ENCODE results near the gene KRTAP5-9. TPM values are rescaled to one million over a fixed set of nuclear protein-coding genes. Genes with fewer than 3 reads are reported as not detected.
A peak's percentile ranks its signal among the peaks of the same experiment; 100 is the strongest.

The KRTAP5-9 gene
- total RNA-seq, 1 donor = not detected

- Histone ChIP-seq H3K79me2 (ENCODE audit: insufficient read depth, low read length) (no peaks in the 10 kb centered on the region), H3K27ac (ENCODE audit: low read depth, low read length) (no peak overlapping the region), H3K36me3 (ENCODE audit: insufficient read depth, low read length) (no peaks in the 10 kb centered on the region), H2AFZ (ENCODE audit: low read length) (no peak overlapping the region), H4K20me1 (ENCODE audit: insufficient read depth, low read length) (no peaks in the 10 kb centered on the region), H3K27me3 (ENCODE audit: insufficient read depth, low read length) (peaks cover 12% of the 10 kb centered on the region), H3K4me1 (ENCODE audit: insufficient read depth, low read length) (no peaks in the 10 kb centered on the region), H3K9me3 (ENCODE audit: low read depth, low read length) (no peaks in the 10 kb centered on the region), H3K4me3 (ENCODE audit: insufficient read depth, low read length) (no peak overlapping the region), H3K4me2 (ENCODE audit: insufficient read depth, low read length) (no peak overlapping the region)
- TF ChIP-seq CTCF (IDR thresholded peaks at IDR 0.05; ENCODE audit: extremely low read depth, low read depth, low read length) = no peak
- no peak for DNase-seq (ENCODE audit: insufficient read length, low spot score, missing footprints)
Measured at GRCh38 chr11:71548716-71549151, 514 bp downstream of the KRTAP5-9 start.

GRCh38 chr11:71551711-71552110 lies 3.5 kb downstream of the KRTAP5-9 start:
- no peaks in the 10 kb centered on the region for H3K36me3 ChIP-seq (ENCODE audit: insufficient read depth, low read length)
- peak; percentile 61 for DNase-seq (ENCODE audit: insufficient read length, low spot score, missing footprints)
- H3K79me2 ChIP-seq (ENCODE audit: insufficient read depth, low read length) = no peaks in the 10 kb centered on the region
- H3K4me3 ChIP-seq (ENCODE audit: insufficient read depth, low read length) = no peak overlapping the region
- H3K27ac ChIP-seq (ENCODE audit: low read depth, low read length) = no peak overlapping the region
- H2AFZ ChIP-seq (ENCODE audit: low read length) = no peak overlapping the region
- H3K4me2 ChIP-seq (ENCODE audit: insufficient read depth, low read length) = no peak overlapping the region
- TF ChIP-seq CTCF (IDR thresholded peaks at IDR 0.05; ENCODE audit: extremely low read depth, low read depth, low read length) = no peak
- no peaks in the 10 kb centered on the region for H3K9me3 ChIP-seq (ENCODE audit: low read depth, low read length)
- H3K4me1 ChIP-seq (ENCODE audit: insufficient read depth, low read length) = no peaks in the 10 kb centered on the region
- peaks cover 12% of the 10 kb centered on the region for H3K27me3 ChIP-seq (ENCODE audit: insufficient read depth, low read length)
- no peaks in the 10 kb centered on the region for H4K20me1 ChIP-seq (ENCODE audit: insufficient read depth, low read length)

GRCh38 chr11:71554996-71555395 lies 6.8 kb downstream of the KRTAP5-9 start:
- H2AFZ ChIP-seq (ENCODE audit: low read length) = no peak overlapping the region
- H3K4me2 ChIP-seq (ENCODE audit: insufficient read depth, low read length) = no peak overlapping the region
- DNase-seq (ENCODE audit: insufficient read length, low spot score, missing footprints) = no peak

GRCh38 chr11:71555508-71555907 lies 7.3 kb downstream of the KRTAP5-9 start:
- H3K36me3 ChIP-seq (ENCODE audit: insufficient read depth, low read length) = no peaks in the 10 kb centered on the region
- no peak for DNase-seq (ENCODE audit: insufficient read length, low spot score, missing footprints)
- no peaks in the 10 kb centered on the region for H3K4me1 ChIP-seq (ENCODE audit: insufficient read depth, low read length)
- no peaks in the 10 kb centered on the region for H3K9me3 ChIP-seq (ENCODE audit: low read depth, low read length)
- no peak overlapping the region for H3K4me3 ChIP-seq (ENCODE audit: insufficient read depth, low read length)
- TF ChIP-seq CTCF (IDR thresholded peaks at IDR 0.05; ENCODE audit: extremely low read depth, low read depth, low read length) = no peak
- no peaks in the 10 kb centered on the region for H3K79me2 ChIP-seq (ENCODE audit: insufficient read depth, low read length)
- no peak overlapping the region for H3K27ac ChIP-seq (ENCODE audit: low read depth, low read length)
- no peaks in the 10 kb centered on the region for H4K20me1 ChIP-seq (ENCODE audit: insufficient read depth, low read length)
- H3K27me3 ChIP-seq (ENCODE audit: insufficient read depth, low read length) = peaks cover 5% of the 10 kb centered on the region
- no peak overlapping the region for H3K4me2 ChIP-seq (ENCODE audit: insufficient read depth, low read length)
- H2AFZ ChIP-seq (ENCODE audit: low read length) = no peak overlapping the region

More at GRCh38 chr11:71554996-71555395, 6.8 kb downstream of the KRTAP5-9 start:
- no peak for TF ChIP-seq CTCF (IDR thresholded peaks at IDR 0.05; ENCODE audit: extremely low read depth, low read depth, low read length)
- Histone ChIP-seq H3K27me3 (ENCODE audit: insufficient read depth, low read length) (peaks cover 10% of the 10 kb centered on the region), H3K27ac (ENCODE audit: low read depth, low read length) (no peak overlapping the region), H3K4me3 (ENCODE audit: insufficient read depth, low read length) (no peak overlapping the region), H3K36me3 (ENCODE audit: insufficient read depth, low read length) (no peaks in the 10 kb centered on the region), H3K4me1 (ENCODE audit: insufficient read depth, low read length) (no peaks in the 10 kb centered on the region), H3K79me2 (ENCODE audit: insufficient read depth, low read length) (no peaks in the 10 kb centered on the region), H3K9me3 (ENCODE audit: low read depth, low read length) (no peaks in the 10 kb centered on the region), H4K20me1 (ENCODE audit: insufficient read depth, low read length) (no peaks in the 10 kb centered on the region)

Data from osteoblast (primary cell).